NCI-H2196 treated with DMSO at 0.1 percent for 48 hours (cell line): Measurements from ENCODE around the gene AQP2.
A peak's percentile ranks its signal among the peaks of the same experiment; 100 is the strongest.

Experiments used
- DNase-seq: peaks from one replicate; lab custom pipeline; 2025; ENCODE audit not compliant: unreplicated experiment; lab: John Stamatoyannopoulos, UW

Gene AQP2, protein sequence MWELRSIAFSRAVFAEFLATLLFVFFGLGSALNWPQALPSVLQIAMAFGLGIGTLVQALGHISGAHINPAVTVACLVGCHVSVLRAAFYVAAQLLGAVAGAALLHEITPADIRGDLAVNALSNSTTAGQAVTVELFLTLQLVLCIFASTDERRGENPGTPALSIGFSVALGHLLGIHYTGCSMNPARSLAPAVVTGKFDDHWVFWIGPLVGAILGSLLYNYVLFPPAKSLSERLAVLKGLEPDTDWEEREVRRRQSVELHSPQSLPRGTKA

DNA sequence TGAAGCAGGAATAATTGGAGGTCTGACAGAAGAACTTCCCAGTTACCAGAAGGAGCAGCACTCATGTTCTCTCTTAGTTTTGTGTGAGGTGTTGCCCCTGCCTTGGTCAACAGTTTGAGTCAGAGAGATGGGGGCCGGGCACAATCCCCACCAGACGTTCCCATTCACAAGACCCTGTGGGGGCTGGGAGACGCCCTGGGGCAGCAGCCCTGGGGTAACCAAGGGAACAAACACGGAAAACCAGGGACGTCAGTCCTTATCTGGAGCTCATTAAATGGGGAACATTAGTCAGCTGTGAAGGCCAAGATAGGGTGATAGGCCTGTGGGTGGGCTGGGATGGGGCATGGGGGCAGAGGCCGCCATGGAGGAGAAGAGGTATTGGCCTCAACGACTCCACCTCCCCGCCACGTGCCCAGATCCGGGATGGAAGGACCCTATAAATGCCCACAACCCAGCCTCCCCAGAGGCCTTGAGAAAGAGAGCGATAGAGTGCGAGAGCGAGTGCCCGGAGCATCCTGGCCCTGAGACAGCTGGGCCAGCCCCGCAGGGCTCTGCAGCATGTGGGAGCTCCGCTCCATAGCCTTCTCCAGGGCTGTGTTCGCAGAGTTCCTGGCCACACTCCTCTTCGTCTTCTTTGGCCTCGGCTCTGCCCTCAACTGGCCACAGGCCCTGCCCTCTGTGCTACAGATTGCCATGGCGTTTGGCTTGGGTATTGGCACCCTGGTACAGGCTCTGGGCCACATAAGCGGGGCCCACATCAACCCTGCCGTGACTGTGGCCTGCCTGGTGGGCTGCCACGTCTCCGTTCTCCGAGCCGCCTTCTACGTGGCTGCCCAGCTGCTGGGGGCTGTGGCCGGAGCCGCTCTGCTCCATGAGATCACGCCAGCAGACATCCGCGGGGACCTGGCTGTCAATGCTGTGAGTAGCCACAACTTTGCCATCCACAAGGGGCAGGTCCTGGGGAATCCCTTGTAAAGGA lies at the start of gene AQP2:
Gene AQP2 (plus strand): TSS at position 465 of the 979 bp plus-strand sequence. CDS start 94 bp downstream, at position 559.
- no peak for DNase-seq

DNA sequence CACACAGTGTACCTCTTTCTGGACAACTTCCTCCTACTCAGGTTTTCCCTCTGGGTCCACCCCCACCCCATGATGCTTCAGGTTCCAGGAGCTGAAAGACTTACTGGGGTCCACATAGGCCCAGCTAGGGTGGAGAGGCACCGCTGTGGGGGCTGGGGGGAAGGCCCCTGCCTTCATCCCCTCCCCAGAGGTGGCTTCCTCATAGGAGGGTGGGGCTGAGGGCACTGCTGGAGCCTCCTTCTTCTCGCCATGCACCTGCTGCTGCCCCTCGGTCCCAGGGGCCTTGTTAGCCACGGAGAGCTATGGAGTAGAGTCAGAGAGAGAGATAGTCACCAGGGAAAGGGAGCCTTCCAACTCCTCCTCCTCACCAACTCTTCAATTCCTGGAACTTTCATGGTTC lies 49.5 kb upstream of the AQP2 start:
- no peak for DNase-seq

DNA sequence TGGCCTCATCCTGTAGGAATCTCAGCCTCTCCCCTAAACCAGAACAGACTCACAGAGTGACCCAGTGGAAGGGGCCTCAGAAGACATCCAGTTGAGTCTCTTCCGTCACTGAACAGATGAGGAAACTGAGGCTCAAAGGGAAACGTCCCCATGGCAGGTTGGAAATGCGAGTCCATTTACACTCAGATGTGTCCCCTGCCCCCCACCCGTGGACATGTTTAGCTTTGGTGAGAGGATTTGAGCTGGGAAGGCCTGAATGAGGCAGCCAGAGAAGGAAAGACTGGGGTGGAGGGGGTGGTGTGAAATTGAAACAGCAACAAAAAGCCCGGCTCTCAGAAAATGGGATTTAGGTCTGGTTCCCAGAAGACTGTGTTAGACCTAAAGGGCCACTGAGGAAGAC lies 48.6 kb upstream of the AQP2 start:
- DNase-seq = no peak

DNA sequence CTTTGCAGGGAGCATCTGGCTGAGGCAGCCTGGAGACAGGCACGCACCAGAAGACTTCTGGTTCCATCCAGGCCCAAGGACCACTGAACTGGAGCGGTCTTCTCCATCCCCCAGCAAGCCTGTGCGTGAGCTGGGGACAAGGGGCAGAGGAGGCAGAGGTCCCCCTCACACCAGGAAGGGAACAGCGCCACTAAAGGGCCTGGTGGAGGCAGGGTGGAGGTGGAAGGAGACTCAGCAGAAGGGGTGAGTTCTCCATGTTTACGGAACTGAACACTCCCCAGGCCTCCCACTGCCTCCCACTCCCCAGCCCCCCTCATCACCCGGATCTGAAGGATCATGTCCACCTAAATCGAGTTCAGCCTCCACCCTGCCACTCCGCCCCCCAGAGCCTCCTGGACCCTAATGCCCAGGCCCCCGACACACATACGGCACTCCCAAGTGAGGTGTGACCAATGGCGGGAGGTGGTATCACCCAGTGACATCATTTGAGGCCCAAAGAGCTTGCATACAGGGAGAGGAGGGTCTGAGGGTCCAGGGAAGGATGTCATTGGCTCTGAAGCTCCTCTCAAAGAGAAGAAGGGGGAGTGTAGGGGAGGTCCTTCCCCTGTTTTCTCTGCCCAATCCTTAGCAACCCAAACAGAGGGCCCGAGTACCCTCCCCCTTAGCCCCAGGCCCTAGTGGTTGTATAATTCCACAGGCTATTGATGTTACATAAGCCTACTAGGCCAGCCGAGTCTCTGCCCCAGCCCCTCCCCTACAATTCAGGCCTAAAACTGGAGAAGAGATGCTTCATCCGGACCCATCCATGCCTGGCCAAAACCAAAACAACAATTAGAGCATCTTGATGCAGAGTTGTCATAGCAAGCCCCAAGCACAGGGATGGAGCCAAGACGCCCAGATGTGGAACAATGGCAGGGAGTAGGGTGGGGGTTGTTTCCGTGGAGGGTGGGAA lies 47.9 kb upstream of the AQP2 start:
- DNase-seq = no peak

DNA sequence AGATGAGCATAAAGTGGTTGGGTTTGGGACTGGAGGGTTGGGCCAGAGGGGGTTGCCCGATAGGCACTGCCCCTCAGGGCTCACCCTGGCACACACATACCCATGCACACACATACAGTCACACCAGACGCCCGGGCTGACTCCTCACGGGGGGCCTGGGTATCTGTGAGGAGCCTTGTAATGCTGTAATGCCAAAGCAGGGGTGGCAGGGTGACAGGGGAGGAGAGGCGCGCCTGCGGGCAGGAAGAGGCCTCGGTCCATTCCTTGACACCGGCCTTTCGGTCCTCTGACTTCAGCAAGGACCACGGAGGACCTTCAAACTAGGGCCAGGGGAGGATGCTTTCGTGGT lies 47.2 kb upstream of the AQP2 start:
- no peak for DNase-seq

DNA sequence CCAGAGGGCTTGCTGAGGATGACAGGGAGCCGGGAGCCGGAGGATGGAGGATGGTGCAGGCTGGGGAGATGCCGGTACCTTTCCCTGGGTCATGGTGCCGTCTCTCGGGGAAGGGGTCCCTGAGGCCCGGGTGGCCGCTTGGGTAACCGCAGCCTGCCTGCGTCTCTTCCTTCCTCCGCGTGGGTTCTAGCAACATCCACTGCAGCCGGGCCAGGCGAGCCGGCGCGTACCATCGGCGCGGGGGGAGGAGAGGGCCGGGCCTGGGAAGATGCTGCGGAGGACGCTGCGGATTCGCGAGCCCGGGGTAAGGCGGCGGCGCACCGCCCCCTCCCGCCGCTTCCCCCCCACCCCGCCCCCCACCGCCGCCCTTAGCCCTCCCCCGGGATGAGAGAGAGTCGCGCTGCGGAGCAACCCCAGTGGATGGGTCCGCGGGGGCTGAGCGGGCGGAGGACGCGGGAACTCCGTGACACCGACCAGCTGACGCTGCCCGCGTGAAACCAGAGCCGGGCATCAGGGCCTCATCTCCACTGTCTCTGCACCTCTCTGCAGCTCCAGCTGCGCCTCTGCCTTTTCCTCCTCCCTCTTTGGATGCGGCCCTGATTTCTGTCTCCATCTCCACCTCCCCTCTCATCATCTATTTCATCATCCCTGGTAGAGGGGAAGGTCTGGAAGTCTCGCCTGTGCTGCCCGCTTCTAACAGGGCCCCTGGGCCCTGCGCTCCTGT lies 46.7 kb upstream of the AQP2 start, which contains the start of gene FAIM2:
Gene FAIM2 (minus strand): TSS at position 201 of the 724 bp plus-strand sequence. CDS start 108 bp downstream, at position 93.
- peak; percentile 84 for DNase-seq

DNA sequence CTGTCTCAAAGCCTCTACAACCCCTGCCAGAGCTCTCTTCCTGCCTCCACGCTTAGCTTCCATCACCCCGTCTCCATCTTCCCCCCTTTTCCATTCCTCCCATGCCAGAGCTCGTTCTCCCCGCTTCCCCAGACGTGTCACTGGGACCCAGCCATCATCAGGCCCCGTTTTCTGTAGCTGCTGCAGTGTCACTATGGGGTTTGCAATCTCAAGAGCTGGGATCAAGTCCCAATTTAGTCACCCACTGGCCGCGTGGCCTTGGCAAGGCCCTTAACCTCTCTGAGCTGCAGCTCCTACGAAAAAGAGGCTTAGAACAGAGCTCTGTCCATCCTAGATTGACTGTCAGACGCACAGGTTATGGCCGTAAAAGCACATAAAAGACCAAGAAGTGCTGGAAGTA lies 45.9 kb upstream of the AQP2 start:
- DNase-seq = no peak

DNA sequence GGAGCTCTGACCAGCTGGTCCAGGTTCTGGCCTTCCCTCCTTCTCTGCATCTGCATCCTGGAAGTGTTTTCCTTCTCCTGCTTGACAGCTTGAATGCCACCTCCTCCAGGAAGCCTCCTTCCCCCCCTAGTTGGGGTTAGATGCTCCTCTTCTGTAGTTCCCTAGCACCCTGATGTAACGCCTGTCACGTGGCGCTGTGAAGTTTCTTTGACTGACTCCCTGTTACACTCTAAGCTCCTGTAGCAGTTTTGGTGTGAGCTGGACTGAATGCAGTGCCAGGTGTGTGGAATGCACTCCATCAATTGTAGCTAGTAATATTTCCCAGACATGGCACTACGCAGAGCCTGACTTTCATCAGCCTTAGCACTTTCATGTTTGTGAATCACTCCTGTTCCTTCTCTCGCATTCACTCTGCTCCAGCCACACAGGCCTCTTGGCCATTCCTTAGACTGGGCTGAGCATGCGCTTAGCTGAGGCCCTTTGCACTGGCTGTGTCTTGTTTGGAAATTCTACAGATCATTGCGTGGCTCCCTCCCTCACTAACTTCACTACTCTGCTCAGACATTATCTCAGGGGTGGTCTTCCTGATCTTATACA lies 44.7 kb upstream of the AQP2 start:
- no peak for DNase-seq

DNA sequence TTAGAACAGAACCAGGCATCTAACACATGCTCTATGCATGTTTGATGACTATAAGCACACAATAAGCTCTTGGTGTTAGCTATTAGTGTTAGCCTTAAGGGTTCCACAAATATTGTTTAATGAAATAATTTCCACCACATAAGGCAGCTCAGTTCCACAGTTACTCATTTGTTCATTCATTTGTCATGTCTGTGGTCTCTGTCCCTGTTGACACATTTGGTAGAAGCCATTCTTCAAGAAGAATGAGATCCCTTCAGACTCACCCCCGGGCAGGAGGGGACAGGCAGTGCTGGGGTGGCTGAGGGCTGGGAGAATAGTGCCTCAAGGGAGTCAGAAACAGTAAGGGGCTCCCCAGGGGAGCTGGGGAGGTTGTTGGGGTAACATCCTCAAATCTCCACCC lies 43.2 kb upstream of the AQP2 start:
- DNase-seq = no peak

DNA sequence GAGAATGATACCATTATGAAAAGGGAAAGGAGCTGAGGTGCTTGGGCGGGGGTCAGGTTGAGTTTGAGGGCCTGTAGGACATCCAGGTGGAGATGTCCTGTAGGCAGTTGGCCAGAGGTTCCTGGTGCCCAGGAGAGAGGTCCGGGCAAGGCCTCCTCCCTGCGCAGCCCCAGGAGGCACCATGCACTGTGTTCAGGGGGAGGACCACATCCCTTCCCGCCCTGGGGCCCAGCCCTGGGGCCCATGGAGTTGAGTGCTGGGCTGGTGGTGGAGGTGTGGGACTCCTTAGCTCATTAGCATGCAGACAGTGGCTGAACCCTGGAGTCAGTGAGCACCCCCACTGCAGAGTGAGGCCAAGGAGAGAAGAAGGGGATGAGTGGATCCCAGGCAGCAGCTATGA lies 41.2 kb upstream of the AQP2 start:
- no peak for DNase-seq

DNA sequence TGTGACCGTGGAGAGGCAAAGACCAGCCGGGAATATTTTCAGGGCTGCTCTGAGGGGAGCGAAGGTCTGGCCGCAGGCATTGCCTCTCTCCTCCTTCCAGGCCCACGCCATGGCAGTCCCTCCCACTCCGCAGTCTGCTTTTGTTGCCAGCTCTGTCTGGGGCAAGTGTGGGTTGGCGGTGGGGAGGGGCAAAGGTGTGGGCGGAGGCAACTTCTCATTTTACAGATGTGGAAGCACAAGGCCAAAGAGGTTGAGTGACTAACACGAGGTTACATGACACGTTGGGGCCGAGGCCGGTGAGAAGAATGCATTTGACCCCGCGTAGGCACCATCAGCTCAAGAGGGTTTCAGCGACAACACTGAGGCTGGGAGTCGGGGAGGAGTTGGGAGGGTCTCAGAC lies 40.7 kb upstream of the AQP2 start:
- DNase-seq = peak; percentile 73

DNA sequence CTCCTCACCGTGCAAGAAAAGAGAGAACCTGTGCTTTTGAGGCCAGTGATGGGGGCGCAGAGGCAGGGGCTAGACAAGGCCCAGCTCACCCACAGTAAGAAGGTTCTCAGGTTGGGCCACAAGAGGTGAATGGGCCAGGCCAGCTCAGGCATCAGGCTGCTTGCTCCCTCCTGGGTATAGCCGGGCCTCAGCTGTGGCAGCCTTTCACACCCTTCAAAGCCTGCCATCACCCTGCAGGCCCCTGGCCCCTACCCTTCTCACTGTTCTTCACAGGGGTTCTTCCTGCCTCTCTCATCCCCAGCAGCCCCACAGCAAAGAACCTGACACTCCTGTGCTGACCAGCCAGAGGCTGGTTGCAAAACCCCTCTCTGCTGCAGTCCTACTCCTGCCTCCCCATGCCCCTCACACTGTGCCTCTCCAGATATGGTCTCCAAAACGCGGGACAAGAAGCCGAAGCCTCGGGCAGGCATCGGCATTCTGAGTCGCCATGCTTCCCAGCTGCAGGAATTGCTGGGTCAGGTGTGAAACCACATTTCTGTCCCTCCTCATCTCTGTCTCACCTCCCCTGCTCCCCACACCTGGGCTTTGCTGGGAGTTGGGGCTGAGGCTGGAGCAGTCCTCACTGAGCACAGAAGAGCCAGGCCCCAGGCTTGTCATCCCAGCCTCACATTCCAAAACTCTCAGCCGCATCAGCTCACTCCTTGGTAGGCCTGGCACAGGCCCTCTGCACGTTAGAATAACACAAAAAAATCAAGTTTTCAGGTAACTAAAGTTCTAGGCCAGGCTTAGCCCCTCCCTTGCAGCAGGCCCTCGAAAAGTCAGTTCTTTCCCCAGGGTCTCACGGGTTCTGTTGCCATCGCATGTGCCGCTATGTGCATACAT lies 40.0 kb upstream of the AQP2 start:
- DNase-seq = no peak

DNA sequence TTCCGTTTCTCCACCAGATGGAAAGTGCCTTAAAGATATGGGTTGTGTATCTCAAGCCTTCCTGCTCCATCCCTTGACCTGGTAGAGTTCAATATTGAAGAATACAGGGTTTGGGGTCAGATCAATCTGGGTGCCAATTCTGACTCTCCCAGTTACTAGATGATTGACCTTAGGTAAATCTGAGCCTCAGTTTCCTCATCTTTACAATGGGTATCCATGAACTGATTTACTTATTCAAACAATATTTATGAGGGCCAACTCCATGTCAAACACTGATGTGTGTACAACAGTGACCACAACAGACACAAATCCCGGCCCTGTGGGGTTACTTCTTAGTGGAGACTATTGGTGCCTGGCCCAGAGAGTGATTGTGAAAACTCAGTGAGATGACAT lies 39.3 kb upstream of the AQP2 start:
- DNase-seq = no peak

DNA sequence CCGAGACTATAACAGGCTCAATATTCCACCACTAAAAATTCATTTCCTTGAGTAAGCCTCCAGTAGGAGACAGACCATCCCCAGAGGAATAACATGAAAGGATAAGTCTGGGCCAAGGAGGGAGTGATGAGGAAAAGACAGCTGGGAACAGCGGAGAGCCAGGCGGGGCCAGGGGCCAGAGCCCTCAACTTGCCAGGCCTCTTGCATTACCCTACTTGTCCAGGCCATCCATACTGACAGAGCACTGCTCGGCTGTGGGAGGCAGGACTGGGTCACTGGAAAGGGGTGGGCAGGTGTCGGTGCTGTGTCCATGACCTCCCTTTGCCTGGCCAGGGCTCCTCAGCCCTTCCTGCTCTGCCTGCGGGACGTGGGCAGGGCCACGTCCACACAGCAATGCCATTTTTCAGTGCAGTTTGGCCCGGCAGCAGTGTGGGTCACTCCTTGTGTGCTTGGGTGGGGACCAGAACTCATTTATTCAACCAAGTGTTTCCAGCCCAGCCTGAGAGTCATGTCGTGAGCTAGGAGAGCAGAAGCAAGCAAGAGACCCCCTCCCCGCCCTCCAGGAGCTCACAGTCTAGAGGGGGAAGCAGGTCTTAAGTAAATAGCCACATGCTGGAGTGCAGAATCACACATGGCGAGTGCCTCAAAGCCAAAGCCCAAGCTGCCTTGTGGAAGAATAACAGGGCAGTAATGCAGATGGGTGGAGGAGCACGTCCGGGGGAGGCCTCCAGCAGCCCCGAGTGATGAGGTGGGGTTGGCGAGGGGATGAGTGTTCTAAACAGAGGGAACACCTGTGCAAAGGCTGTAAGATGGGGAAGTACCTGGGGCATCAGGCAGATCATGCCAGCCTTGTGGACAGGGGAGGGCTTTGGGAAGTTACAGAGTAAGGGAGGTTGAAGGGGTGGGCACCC lies 37.9 kb upstream of the AQP2 start:
- DNase-seq = no peak

DNA sequence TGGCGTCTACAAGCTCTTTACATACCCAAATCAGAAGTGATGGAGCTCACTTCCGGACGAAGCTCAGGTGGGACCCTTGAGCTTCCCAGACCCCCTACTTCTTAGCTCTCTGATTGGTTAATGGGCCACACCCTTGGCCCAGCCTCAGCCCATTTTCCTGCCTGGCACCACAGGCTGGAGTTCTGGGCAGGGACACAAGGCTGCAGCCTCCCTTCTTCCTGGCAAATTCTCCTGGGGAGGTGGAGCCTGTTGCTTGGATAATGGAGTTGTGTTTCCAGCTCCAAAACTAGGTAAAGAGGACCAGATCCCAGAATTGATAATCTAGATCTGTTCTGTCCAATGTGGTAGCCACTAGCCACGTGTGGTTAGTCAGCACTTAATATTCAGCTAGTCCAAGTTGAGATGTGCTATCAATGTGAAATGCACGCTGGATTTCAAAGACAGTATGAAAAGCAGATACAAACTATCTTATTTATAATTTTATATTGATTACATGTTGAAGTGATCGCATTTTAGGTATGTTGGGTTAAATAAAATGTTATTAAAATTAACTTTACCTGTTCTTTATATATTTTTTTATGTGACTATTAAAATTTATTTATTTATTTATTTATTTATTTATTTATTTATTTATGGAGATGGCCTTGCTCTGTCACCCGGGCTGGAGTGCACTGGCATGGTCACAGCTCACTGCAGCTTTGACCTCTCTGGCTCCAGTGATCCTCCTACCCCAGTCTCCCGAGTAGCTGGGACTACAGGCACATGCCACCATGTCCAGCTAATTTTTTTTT lies 34.2 kb upstream of the AQP2 start:
- DNase-seq = no peak

DNA sequence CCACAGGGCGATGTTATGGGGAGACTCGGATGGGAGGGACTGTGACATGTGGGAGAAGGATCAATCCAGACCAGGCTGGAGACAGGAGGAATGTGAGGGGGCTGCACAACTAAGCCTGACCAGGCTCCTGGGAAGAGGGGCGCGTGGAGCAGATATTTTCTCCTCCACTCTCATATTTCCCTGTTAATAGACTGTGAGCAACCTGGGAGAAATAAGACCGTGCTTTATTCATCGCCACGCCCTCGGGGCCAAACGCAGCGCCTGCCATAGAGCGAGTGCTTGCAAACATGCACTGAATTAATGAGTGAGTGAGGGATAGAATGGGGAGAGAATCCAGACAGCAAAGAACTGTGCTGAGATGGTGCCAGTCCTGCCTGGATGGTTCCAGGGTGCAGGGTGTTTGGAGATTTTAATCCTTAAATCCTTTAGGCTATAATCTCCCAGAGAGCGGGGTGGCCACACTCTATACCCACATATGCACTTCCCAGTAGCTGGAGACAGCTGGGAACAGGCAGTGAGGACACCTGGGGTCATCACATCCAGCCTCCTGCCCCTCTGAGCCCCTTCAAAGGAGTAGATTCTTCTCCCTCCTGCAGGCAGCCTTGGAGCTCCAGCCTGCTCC lies 33.3 kb upstream of the AQP2 start:
- no peak for DNase-seq

DNA sequence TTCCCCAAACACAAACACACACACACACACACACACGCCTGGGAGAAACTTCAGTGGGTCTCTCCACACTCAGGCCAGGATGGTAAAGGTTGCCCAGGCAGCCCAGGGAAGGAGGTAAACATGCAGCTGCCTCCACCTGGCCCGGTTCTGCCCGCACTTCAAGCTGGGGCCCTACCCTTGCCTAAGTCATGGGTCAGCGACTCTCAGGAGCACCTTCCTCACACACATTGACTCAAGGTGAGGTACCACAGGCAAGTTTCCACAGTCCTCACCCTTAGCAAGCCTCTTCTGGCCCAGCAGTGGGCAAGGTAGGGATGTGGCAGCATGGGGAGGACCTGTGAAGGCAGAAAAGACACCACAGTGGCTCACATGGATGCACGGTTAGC lies 32.8 kb upstream of the AQP2 start:
- no peak for DNase-seq
